Lung (tissue), 12 donors: ENCODE data around the gene AP3S2. TPM values are rescaled to one million over a fixed set of nuclear protein-coding genes. Genes with fewer than 3 reads are reported as not detected.

Source experiments
- ATAC-seq: fragments of 200-7000 bp; cut with Tn5 transposase; one replicate; pipeline ENCODE4 v1.9.1; 2020; ENCODE audit warnings: moderate number of reproducible peaks; ENCODE audit not compliant: insufficient read depth, low FRiP score
- DNase-seq, 3 donors: peaks; one replicate each; pipeline ENCODE4 v3.0.0-alpha.2; 2013 to 2017
- H3K27ac ChIP-seq, 2 donors: one replicate each; pipeline ENCODE4 v1.5.1; 2013; ENCODE audit warnings: mild to moderate bottlenecking in 2 of 2, moderate library complexity in 2 of 2, control low read depth in 1 of 2, inconsistent platforms in 1 of 2, low read depth in 1 of 2, low read length in 1 of 2
- H3K27me3 ChIP-seq, 3 donors: one replicate each; pipeline ENCODE4 v1.5.1; 2013; ENCODE audit warnings: low read length in 2 of 3; ENCODE audit not compliant: control insufficient read depth in 3 of 3, insufficient read depth in 3 of 3
- H3K36me3 ChIP-seq, 4 donors: one replicate each; pipeline ENCODE4 v1.5.1; 2013; ENCODE audit warnings: low read length in 4 of 4, mild to moderate bottlenecking in 1 of 4, moderate library complexity in 1 of 4; ENCODE audit not compliant: control insufficient read depth in 4 of 4, insufficient read depth in 4 of 4
- H3K4me1 ChIP-seq, 5 donors: one replicate each; pipeline ENCODE4 v1.5.1; 2013; ENCODE audit warnings: low read length in 5 of 5, mild to moderate bottlenecking in 2 of 5, moderate library complexity in 1 of 5; ENCODE audit not compliant: control insufficient read depth in 5 of 5, insufficient read depth in 5 of 5
- H3K4me3 ChIP-seq: one replicate; pipeline ENCODE4 v1.5.1; 2013; ENCODE audit warnings: mild to moderate bottlenecking, control low read depth, moderate library complexity
- H3K9ac ChIP-seq, 2 donors: one replicate each; pipeline ENCODE4 v1.5.1; 2013; ENCODE audit warnings: low read length in 2 of 2, control low read depth in 1 of 2; ENCODE audit not compliant: insufficient read depth in 1 of 2
- H3K9me3 ChIP-seq, 4 donors: one replicate each; pipeline ENCODE4 v1.5.1; 2013; ENCODE audit warnings: low read length in 3 of 4, mild to moderate bottlenecking in 1 of 4, moderate library complexity in 1 of 4; ENCODE audit not compliant: control insufficient read depth in 4 of 4, insufficient read depth in 3 of 4
- WGBS, 2 donors: extraction: QIAGEN DNeasy Blood & Tissue Kit; methylation state at CpG; one replicate each; pipeline ENCODE4 v1.1.7; 2013; 5-methylcytosine and 5-hydroxymethylcytosine counted together
- polyA plus RNA-seq, 2 donors: library from polyadenylated mRNA; stranded (reverse); fragments of 200-250 nt; gene quantifications; one replicate each; pipeline ENCODE4 v1.2.1, GENCODE V29; 2013
- total RNA-seq, 2 donors: library from RNA; depleted of rRNA in 1 of 2; stranded (reverse); fragments of >200 nt in 1 of 2; gene quantifications; one replicate each; pipeline ENCODE4 v1.2.1, GENCODE V29; 2014 to 2021
- TF ChIP-seq, protein P1 (sequence below): IDR thresholded peaks from 2 replicates; pipeline ENCODE4 v1.5.1; 2012; ENCODE audit warnings: mild to moderate bottlenecking; ENCODE audit errors: control extremely low read depth, extremely low read depth
- donor health status: control.
- donor health status: control.
- donor health status: Bipolar disorder and iron deficiency.
- donor health status: healthy.
- donor health status: DM: yes; HTN: yes; CAD: no.

The AP3S2 gene
- total and polyA plus RNA-seq, 4 donors, result 9.9 to 31.8 (median 25.9) TPM

DNA sequence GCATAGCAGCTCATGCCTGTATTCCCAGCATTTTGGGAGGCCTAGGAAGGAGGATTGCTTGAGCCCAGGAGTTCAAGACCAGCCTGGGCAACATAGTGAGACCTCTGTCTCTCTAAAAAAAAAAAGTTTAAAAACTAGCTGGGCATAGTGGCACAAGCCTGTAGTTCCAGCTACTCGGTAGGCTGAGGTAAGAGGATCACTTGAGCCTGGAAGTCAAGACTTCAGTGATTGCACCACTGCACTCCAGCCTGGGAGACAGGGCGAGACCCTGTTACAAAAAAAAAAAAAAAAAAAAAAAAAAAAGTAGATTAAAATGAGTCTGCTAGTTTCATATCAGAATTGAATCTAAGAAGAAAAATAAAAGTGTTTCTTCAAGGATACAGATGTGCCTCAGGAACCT lies 46.7 kb downstream of the AP3S2 start:
- WGBS, 2 donors, result 49 to 58% methylated on average over 2 of the region's 2 CpGs
- no peak for ATAC-seq
- H3K27me3 ChIP-seq, result no peaks in the 10 kb centered on the region
- H3K4me1 ChIP-seq, result no peaks in the 10 kb centered on the region
- peaks cover 3 to 11% (median 7%) of the 10 kb centered on the region in 4 donors for H3K36me3 ChIP-seq
- TF ChIP-seq, protein P1, sequence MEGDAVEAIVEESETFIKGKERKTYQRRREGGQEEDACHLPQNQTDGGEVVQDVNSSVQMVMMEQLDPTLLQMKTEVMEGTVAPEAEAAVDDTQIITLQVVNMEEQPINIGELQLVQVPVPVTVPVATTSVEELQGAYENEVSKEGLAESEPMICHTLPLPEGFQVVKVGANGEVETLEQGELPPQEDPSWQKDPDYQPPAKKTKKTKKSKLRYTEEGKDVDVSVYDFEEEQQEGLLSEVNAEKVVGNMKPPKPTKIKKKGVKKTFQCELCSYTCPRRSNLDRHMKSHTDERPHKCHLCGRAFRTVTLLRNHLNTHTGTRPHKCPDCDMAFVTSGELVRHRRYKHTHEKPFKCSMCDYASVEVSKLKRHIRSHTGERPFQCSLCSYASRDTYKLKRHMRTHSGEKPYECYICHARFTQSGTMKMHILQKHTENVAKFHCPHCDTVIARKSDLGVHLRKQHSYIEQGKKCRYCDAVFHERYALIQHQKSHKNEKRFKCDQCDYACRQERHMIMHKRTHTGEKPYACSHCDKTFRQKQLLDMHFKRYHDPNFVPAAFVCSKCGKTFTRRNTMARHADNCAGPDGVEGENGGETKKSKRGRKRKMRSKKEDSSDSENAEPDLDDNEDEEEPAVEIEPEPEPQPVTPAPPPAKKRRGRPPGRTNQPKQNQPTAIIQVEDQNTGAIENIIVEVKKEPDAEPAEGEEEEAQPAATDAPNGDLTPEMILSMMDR, result no peak
- no peak overlapping the region for H3K4me3 ChIP-seq
- H3K9me3 ChIP-seq, result no peaks in the 10 kb centered on the region
- no peak overlapping the region for H3K9ac ChIP-seq
- no peak overlapping the region for H3K27ac ChIP-seq
- DNase-seq, result no peak

DNA sequence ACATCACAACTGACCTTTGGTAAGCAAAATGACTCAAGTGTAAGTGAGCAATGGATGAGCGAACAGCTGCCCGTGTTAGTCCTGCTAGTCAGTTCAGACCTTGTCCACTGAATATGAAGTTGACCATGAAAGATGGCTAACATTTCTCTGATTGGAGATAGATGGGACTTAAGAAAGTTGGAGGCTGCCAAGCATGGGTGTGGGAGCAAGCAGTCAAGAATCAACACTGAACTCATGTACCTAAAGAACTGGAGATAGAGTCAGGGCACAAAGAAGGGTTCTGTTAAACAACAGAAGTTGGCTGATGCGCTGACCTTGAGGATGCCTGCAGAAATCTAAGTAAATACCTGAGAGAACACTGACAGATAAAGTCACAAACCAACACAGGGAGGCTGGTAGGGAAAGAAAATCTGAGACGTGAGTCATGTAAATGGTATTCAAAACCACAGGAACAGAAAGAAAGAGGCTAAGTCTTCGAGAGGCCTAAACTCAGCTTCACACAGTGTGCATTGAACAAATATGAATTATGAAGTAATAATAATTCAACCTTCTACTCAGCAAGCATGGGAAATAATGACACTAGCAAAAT lies 48.4 kb downstream of the AP3S2 start:
- WGBS, 2 donors, result 72 to 88% methylated on average over 5 of the region's 5 CpGs
- H3K4me3 ChIP-seq, result no peak overlapping the region
- ATAC-seq, result peak; percentile 47
- DNase-seq, result no peak
- H3K36me3 ChIP-seq, result peaks cover 0 to 14% (median 4%) of the 10 kb centered on the region in 4 donors
- H3K27me3 ChIP-seq, result no peaks in the 10 kb centered on the region
- no peak overlapping the region for H3K9ac ChIP-seq
- H3K4me1 ChIP-seq, result no peaks in the 10 kb centered on the region
- TF ChIP-seq, protein P1, result no peak
- H3K9me3 ChIP-seq, result no peaks in the 10 kb centered on the region
- no peak overlapping the region for H3K27ac ChIP-seq

DNA sequence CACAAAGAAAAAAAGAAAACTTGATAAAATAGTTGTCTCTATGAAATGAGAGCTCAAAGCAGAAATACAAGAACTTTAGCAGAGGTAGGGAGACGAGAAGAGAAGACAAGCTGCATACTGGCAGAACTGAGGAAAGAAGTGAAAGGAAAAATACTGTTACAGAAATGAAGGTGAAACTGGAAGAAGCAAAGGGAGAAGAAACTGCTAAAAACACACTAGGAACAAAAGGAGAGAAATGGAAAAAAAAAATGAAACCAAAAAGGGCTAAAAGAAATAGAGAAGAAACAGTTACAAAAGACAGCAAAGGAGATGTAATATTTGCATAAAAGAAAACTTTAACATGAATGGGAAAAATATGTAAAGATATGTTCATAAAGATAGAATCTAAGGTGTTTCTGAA lies 51.8 kb downstream of the AP3S2 start:
- Histone ChIP-seq H3K27ac (no peak overlapping the region), H3K9me3 (no peaks in the 10 kb centered on the region), H3K36me3 (peaks cover 2 to 11% (median 8%) of the 10 kb centered on the region in 4 donors), H3K27me3 (no peaks in the 10 kb centered on the region), H3K9ac (no peak overlapping the region), H3K4me3 (no peak overlapping the region), H3K4me1 (peaks cover 0 to 3% (median 0%) of the 10 kb centered on the region in 5 donors)
- WGBS, 2 donors, result 85 to 92% methylated on average over 1 of the region's 1 CpG
- no peak for DNase-seq
- TF ChIP-seq, protein P1, result no peak
- ATAC-seq, result no peak

DNA sequence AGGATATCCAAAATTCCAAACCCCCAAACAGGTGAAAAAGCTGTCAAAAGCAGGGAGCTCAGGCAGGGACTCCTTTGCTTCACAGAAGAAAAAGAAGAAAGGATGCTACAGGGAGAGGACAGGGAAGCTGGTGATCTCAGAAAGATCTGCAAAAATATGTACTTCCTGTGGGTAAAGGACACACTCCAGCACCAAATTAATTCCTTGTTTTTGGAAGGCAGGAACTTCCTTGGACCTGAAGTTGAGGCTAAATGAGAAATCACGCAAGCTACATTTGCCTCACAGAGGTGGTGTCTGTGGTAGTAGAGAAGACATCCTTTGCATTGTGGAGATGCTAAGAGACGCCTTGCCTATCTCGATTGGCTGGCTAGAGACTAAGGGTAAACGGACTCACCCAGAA lies 52.5 kb downstream of the AP3S2 start:
- ATAC-seq, result no peak
- no peak for DNase-seq
- TF ChIP-seq, protein P1, result no peak
- H3K27ac ChIP-seq, result no peak overlapping the region
- no peaks in the 10 kb centered on the region for H3K27me3 ChIP-seq
- no peak overlapping the region for H3K4me3 ChIP-seq
- H3K9ac ChIP-seq, result no peak overlapping the region
- H3K9me3 ChIP-seq, result no peaks in the 10 kb centered on the region
- 91 to 92% methylated on average over 4 of the region's 4 CpGs for WGBS, 2 donors
- H3K4me1 ChIP-seq, result peaks cover 0 to 3% (median 0%) of the 10 kb centered on the region in 5 donors
- H3K36me3 ChIP-seq, result peaks cover 2 to 11% (median 8%) of the 10 kb centered on the region in 4 donors
